ENCODE data around the gene LRMDA.

The LRMDA gene

GRCh38 chr10:76172020-76172419 is 740.6 kb downstream of the LRMDA start:
- DNase-seq (ENCODE audit: low spot score), result no peak

- DNase-seq (ENCODE audit: low spot score), result no peak
Observed at GRCh38 chr10:76175533-76176165, 744.2 kb downstream of the LRMDA start.

DNA sequence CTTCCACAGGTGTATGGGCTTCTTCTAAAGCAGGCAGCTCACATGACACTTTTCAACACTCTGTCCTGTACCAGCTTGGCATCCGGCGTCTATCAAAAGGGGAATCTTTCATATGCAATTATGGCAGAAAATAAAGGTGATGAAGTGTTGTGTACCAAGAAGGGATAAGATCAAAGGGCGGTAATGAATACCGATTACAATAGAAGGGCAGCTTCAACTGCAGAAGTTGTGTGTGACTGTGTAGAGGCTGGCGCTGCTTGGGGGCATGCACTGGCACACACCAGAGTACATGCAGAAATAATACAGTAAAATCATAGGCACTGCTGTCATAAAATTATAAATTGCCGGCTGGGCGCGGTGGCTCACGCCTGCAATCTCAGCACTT is 744.7 kb downstream of the LRMDA start:
- DNase-seq (ENCODE audit: low spot score), result no peak

- no peak for DNase-seq (ENCODE audit: low spot score)
Observed at GRCh38 chr10:76177936-76178335, 746.5 kb downstream of the LRMDA start.

DNA sequence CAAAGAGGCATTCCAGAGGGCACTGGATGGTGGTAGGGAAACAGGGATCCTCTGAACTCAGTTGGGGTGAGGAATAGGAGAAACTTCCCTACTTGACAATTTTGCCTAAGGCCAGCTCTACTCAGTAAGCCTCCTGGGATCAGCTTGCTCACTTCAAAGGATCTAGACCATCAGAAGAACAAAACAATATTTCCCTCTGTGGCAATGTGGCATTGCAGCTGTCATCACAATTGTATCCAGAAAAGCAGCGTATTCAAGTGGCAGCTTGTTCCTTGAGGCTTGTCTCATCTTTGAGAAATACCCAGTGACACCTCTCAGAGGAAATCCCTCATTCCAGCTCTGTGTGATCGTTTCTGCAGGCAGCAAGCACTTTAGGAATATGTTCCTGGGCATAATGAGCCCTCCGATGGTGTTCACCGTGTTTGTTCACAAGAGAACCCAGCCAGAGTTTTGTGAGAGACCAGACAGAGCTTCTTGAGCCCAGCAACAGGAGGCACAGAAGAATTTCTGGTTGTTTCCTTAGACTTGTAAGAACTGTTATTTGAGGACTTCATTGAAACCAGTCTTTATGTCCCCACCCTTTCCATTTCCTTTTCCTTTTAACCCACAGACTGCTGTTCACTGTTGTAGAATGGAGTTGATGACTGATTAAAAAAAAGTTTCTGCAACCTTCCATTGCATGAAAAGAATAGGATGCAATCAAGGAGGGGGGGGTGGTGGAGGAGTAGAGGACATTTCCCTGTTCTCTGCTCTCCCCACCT is 747.3 kb downstream of the LRMDA start:
- DNase-seq (ENCODE audit: low spot score), result no peak

- no peak for DNase-seq (ENCODE audit: low spot score)
Observed at GRCh38 chr10:76179806-76180205, 748.4 kb downstream of the LRMDA start.

- DNase-seq (ENCODE audit: low spot score), result no peak
Observed at GRCh38 chr10:76184647-76185046, 753.2 kb downstream of the LRMDA start.

DNA sequence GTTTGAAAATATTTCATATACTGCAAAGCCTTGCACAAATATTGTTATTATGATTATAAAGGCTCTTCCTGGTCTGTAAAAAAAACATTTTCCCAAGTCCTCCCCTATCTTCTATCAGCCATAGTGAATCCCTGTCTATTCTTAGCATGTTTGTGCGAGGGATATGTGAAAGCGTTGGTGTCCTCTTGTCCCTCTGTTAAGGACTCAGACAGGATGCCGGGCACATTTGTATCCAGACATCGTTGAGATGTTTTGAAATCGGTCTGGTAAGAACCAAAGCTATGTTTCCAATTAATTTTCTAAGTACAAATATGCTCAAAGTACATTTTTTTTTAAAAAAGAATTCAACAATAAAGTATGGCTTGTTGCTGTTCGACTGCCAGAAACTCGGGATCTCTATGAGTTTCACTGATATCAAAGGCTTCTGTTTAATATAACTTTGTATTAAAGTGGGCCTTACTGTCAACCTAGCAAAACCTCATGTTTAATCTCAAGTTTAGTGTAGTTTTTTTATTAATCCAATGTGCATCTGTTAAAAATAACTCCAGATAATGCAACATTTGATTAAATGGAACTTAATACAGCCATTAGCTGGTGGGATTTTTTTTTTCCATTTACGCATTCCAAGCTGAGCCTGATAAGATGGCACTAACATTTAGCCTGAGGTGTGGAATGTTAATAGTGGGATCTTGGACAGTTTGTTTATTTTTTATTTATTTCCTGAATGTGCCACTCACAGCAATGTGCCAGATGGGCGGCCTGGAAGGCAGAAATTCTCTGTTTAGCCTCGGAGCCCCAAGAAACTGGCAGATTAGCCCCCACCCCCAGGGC is 754.3 kb downstream of the LRMDA start:
- no peak for DNase-seq (ENCODE audit: low spot score)

DNA sequence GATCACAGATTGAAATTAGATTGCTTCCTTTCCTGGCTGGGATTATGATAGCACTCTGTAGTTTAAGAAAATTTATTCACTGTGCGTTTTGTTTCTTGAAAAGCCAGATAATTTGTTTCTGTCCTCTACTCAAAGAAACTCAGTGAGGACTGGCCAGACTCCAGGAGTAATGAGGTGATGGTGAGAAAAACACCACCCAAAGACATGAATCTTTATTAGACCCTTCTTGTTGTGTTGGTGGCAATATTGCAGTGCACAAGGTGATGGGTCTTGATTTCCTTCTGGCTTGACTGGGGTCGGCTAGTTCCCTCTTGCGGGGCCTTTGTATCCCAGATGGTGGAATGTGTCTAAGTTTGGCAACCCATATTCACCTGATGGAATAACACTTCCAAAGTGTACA is 756.8 kb downstream of the LRMDA start:
- no peak for DNase-seq (ENCODE audit: low spot score)

DNA sequence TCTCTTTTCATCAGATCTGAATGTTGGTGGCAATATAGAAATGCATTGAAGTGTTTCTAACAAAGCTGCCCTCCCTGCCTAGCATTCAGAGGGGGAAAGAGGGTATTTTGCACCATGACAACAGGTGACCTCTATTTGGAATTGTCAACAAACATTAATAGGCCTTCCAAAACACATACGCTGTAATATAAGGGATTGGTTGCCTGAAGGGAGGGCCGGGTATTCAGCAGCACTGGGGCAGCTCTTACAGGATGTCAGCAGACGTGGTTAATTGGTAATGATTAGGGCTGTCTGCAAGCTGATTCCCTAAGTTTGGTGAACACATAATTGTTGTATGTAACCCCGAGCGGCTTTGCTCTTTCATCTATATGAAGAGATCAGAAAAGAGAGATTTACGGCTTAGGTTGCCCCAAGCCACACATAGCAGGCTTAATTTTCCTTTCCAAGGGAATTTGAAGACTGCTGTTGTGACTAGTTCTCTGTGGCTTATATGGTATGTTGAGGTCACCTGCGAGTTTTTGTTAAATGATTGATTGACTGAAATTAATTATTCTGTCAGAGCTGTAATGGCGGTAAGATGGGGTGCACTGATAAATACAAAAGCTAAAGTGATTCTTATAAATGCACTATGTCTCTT is 759.3 kb downstream of the LRMDA start:
- no peak for DNase-seq (ENCODE audit: low spot score)

DNA sequence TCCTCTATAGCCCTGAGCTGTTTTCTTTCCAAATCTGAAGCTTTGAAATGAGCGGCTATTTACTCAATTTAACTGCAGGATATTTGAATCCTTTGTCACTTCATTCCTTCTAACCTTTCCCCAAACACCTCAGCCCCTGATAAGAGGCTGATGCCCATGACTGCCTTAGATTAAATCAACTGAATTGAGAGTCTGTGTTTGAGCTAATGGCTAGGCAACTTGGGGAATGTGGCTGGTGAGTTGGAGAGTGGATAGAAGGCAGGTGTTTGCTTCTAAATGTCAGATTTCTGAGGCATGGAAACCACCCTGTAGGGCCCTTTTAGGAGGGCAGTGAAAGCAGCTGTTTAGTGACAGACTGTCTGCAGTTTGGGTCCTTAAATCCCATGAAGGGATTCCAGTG is 759.9 kb downstream of the LRMDA start:
- no peak for DNase-seq (ENCODE audit: low spot score)

GRCh38 chr10:76192151-76192550 is 760.7 kb downstream of the LRMDA start:
- no peak for DNase-seq (ENCODE audit: low spot score)

DNA sequence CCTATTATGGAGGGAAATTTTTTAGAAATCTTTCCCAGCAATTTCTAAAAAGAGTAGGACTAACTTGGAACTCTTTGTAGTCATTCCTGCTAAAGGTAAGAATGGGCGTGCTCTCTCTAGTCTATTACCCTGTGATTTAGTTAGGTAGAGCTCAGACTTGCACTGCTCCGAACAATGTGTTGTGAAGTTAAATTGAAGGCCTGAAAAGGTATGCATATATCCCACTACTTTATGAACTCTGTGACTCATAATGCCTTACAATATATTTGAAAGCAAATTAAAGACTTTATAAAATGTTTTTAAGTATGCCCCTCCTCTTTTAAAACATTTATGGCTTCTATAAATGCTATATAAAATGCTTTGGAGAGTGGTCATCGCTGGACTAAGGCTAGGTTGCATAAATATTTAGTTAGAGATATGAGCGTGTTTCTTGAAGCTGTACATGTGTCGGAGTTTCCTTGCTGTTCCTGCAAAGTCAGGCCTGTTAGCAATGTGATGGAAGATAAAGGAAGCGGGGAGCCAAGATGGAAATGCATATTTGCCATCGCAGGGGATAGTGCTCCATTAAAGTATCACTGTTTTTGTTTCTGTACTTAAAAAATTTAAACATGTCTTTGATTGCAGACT is 761.4 kb downstream of the LRMDA start:
- no peak for DNase-seq (ENCODE audit: low spot score)

GRCh38 chr10:76195654-76196390 is 764.4 kb downstream of the LRMDA start:
- no peak for DNase-seq (ENCODE audit: low spot score)

- DNase-seq (ENCODE audit: low spot score), result no peak
Observed at GRCh38 chr10:76197293-76197692, 765.9 kb downstream of the LRMDA start.

DNA sequence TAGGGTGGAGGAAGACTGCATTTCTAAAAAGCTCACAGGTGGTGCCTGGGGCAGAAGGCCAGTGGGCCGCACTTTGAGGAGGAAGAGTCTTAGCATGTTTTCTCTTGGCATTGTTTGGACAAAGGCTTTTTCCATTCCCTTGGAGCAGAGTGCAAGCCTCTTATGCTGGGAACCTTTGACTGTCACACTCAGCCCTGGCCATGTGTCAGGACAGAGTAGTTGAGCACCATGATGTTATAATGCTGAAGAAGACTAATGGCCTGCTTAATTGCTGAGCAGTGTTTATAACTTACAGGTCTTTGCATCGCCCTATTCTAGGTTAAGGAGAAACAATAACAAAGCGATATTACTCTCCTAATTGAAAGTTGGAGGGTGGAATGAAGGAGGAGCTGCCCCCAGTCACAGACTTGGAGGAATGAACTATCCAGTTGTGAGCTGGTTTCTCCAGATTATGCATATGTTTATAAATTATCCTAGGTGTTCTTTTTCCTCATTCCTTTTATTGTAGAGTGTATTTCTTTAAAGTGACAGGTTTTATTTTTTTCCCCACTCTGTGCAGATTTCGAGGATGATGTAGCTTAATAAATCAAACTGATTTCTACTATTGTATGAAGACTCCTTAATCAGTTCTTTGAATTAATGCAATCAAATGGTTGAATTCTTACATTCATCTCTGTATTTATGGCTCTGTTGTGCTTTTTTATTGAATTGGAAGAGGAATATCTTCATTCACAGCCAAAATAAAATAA is 767.0 kb downstream of the LRMDA start:
- no peak for DNase-seq (ENCODE audit: low spot score)

DNA sequence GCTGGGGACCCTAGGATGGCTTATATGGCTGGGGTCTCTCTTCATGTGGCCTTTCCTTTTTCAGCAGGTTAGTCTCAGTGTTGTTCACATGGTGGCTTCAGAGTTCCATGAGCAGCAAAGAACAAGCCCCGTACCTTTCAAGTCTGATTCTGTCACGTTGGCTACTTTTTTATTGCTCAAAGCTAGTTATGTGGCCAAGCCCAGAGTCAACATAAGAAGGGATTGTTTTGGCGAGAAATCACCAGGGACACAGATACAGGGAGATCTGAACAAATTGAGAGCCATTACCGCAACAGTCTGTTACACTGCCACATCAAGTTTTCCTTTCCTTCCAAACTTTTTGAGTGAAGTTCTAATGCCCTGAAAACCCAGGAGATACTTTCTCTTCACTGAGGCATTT is 770.5 kb downstream of the LRMDA start:
- no peak for DNase-seq (ENCODE audit: low spot score)

DNA sequence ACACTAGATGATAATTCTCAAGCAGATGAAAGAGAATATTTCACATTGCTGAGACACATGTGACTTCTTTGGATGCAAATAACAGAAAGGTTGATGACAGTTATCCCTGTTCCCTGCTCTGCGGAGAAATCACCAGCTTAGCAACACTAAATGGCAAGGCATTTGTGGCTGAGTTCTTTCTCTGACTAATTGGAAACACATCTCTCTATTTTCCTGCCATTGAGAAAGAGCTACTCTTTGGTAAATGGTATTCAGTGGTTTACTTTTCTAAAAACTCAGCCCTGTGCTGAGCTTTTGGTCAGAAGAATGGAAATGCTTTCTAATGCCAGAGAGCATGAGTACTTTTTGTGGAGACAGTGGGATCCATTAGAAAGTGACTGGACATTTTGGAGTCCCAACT is 771.4 kb downstream of the LRMDA start:
- DNase-seq (ENCODE audit: low spot score), result no peak

- no peak for DNase-seq (ENCODE audit: low spot score)
Observed at GRCh38 chr10:76205361-76205760, 773.9 kb downstream of the LRMDA start.

DNA sequence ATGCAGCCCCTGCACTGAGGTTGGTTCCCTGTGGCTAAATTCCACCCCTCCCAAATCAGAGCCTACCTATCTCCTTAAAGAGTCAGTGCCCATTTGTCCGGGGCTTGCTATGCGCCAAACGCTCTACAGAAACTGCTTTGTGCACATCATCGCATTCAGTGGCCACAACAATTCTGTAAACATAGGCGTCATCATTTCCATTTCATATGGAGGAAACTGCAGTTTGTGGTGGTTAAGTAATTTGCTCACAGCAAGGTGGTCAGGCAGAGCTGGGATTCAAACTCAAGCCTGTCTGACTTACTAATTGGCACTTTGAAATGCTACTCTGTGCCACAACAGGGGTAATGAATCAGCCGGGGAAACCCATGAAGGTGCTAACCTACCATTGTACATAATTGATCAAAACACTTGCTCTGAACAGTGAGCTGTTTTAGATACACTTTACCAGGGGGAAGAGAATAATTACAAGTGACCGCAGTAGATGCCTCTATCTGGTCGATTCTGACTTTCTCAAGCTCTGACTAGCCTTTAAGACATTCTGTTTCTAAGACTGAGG is 775.5 kb downstream of the LRMDA start:
- DNase-seq (ENCODE audit: low spot score), result no peak

All from CD4-positive, alpha-beta T cell treated with Interleukin-2 at 100 ng/mL for 4 hours (primary cell).